HCEC 1CT (cell line): Measurements from ENCODE around the gene LRP2BP.
A peak's percentile ranks its signal among the peaks of the same experiment; 100 is the strongest.
"Not testable (repeated sequence)": the region's sequence is repeated elsewhere in the genome, so short reads cannot be mapped to it uniquely, and the experiment has no call there.

Experiments used
- DNase-seq: peaks from one replicate; pipeline ENCODE4 v3.0.0-alpha.2; 2017

Gene LRP2BP

GRCh38 chr4:185394568-185395237 is 1.0 kb downstream of the LRP2BP start:
- DNase-seq: no peak

- no peak for DNase-seq
Observed at GRCh38 chr4:185392156-185392555, 3.6 kb downstream of the LRP2BP start.

- no peak for DNase-seq
Observed at GRCh38 chr4:185390941-185391340, 4.8 kb downstream of the LRP2BP start.

DNA sequence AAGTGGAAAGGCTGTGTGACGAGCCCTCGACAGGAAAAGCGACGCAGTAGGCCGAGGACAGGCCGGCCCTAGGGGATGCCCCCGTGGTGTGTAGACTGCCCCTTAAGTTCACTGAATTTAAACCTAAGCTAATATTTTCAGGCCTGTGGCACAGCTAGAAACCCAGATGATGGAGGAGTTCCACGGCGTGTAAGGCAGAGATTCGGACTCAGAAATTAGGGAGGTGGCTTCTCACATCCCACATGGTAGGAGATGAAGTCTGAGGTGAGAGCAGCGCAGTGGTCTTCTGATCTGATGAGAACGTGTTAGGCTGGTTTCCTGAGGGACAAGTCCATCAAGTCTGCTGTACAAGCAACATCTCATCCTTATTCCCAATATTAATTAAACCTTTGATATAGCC is 7.8 kb downstream of the LRP2BP start:
- no peak for DNase-seq

DNA sequence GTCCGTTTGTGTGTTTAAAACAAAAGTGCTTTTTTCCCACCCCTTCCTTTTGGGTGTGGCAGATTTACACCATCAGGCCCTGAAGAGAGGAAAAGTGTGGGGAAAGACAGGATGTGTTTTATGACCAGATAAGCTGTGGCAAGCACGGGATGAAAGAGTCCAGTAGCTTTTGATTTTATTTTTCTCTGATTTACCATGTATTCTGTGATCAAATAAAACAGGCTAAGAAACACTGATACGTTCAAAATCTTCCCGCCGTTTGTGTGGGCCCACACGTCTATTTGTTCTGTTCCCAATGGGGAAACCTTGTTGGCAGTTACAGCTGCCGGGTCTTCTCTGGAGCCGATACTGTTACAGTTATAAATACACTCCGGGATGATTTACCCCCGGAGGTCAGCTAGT is 10.8 kb downstream of the LRP2BP start:
- no peak for DNase-seq

DNA sequence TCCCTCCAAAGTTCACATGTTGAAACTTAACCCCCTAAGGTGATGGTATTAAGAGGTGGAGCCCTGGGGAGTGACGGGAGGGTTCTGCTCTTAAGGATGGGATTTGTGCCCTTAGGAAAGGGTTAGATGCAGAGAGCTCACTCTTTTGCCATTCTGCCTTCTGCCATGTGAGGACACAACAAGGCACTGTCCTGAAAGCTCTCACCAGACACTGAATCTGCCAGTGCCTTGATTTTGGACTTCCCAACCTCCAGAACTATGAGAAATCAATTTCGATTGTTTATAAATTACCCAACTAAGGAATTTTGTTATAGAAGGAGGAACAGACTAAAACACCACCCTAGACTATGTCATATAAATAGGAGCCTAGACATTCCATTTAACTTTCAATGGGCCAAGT is 11.7 kb downstream of the LRP2BP start:
- no peak for DNase-seq

DNA sequence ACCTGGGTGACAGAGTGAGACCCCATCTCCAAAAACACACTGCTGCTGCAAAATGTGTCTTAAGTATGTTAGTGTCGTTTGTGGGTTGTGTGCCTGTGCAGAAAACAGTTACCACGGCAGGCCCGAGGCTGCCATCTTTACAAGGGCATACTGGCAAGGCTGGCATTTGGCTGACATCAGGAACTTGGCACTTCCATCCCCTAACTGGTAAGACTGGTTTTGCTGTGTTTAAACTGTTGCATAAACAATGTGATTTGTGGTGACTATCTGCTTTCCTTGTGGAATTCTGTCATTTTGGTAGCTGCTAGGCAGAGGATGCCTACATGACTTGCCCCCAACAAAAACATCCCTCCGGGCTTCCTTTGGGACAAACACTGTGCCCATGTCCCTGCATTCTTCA is 12.3 kb downstream of the LRP2BP start:
- DNase-seq: no peak

DNA sequence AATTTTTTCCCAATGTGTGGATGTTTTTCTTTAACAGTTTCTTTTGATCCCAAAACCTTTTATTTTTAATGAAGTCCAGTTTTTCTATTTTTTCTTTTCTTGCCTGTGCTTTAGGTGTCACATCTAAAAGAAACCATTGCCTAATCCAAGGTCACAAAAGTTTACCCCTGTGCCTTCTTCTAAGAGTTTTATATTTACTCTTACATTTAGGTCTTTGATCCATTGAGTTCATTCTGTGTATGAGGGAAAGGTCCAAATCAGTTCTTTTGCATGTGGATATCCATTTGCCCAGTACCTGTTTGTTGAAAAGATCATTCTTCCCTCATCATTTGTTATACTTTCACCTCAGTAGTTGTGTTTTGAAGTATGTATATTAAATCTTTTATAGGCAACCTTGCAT is 13.0 kb downstream of the LRP2BP start:
- no peak for DNase-seq

GRCh38 chr4:185381288-185382196 is 14.2 kb downstream of the LRP2BP start:
- DNase-seq: peak; percentile 3

- DNase-seq: no peak
Observed at GRCh38 chr4:185380320-185380719, 15.4 kb downstream of the LRP2BP start.

GRCh38 chr4:185379326-185380295 is 16.1 kb downstream of the LRP2BP start:
- no peak for DNase-seq

- DNase-seq: no peak
Observed at GRCh38 chr4:185378264-185378663, 17.5 kb downstream of the LRP2BP start.

GRCh38 chr4:185374573-185374972 is 21.2 kb downstream of the LRP2BP start:
- DNase-seq: no peak

GRCh38 chr4:185374027-185374426 is 21.7 kb downstream of the LRP2BP start:
- DNase-seq: no peak

GRCh38 chr4:185371702-185372101 is 24.0 kb downstream of the LRP2BP start:
- DNase-seq: no peak

DNA sequence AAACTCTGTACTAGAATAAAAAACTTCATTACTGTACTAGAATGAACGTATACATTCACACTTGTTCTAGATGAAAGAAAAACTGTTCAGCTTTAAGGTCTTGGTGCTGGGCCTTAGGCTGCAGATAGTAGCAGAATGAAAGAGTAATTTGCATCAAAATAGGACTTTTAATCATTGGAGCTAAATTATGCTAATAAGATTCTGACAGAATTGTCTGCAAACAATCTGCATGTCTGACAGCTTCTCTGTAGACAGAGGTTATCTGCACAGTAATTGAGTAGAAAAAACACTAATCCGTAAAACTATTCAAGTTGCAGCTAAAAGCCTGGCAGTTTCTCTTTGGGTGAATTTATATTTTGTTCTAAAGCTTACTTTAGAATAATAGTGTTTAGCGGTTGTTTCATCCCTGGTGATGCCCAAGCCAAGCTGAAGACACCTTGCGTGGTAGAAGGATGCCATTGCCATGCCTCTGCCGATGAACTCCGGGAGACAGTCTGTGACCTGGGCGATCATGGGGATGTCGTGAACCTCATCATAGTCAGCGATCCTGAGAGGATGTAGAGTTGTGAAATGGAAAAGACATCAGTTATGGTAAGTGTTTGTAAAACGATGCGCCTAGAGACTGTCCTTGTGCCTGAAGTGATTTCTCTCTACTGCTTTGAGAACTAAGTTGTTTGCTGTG is 25.3 kb downstream of the LRP2BP start:
- no peak for DNase-seq

DNA sequence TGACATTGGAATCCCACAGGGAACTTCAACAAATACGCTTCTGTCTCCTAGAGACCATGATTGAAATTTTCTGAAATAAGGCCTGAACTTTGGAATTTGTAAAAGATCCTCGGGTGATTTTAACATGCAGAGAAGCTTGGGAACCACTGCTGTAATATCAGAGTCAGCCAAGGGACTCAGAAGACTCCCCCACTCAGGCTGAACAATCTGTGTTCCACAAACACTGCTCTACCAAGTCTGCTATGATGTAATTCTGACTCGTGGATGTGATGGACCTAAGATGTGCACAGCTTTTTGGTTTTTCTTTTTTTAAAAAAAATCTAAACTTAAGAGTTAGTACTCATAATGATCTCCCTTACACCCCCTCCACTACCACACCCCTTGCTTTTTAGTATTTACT is 26.0 kb downstream of the LRP2BP start:
- DNase-seq: no peak

- DNase-seq: no peak
Observed at GRCh38 chr4:185364886-185365285, 30.8 kb downstream of the LRP2BP start.

GRCh38 chr4:185363251-185363650 is 32.5 kb downstream of the LRP2BP start:
- DNase-seq: no peak

GRCh38 chr4:185362570-185362969 is 33.2 kb downstream of the LRP2BP start:
- DNase-seq: not testable (repeated sequence)

GRCh38 chr4:185361872-185362271 is 33.9 kb downstream of the LRP2BP start:
- no peak for DNase-seq

DNA sequence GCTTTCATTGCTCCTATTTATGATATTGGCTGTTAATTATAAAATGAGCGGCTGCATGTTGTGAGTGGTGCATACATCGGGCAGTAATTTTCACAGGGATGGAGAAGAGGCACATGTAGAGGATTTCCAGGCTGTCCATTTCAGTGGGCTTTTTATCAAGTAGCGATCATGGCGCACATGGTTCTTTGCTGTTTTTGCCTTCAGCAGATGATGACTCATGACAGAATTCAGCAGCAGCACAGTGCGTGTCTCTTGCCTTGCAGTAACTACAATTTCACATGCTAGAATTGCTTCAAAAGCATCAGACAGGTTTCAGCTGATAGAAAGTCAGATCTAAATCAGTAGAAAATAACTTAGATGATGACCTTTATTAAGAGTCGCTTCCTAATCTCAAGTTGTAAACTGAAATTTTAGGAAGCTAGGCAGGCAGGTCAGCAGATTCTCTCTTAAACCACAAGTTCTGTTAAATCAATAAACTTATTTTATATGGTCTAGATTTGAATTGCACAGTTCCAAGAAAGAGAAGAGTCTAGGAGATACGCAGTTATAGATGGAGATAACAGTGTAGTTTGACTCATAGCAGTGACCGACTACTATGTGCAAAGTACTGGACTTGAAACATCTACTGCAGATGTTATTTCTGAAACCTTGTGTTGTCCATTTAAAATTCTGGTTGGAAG is 35.8 kb downstream of the LRP2BP start:
- no peak for DNase-seq
